HG03575 (cell line): ENCODE results near the gene PDSS2.
"Not testable (repeated sequence)": the region's sequence is repeated elsewhere in the genome, so short reads cannot be mapped to it uniquely, and the experiment has no call there.

ENCODE experiments used
- ATAC-seq: cut with Tn5 transposase; IDR thresholded peaks from one replicate; pipeline ENCODE4 v1.9.1; 2021; ENCODE audit not compliant: unreplicated experiment, insufficient number of reproducible peaks, low FRiP score; ENCODE audit errors: extremely low read depth

Gene PDSS2

GRCh38 chr6:107340881-107341280 is 118.5 kb downstream of the PDSS2 start:
- no peak for ATAC-seq

GRCh38 chr6:107337191-107337741 is 122.1 kb downstream of the PDSS2 start:
- no peak for ATAC-seq

GRCh38 chr6:107334026-107334425 is 125.3 kb downstream of the PDSS2 start:
- no peak for ATAC-seq

GRCh38 chr6:107333491-107333890 is 125.9 kb downstream of the PDSS2 start:
- ATAC-seq: no peak

GRCh38 chr6:107331409-107332386 is 127.7 kb downstream of the PDSS2 start:
- no peak for ATAC-seq

- ATAC-seq: peak; percentile 92
These were observed 129.2 kb downstream of the PDSS2 start for GRCh38 chr6:107330168-107330567.

GRCh38 chr6:107329063-107329860 is 130.1 kb downstream of the PDSS2 start:
- no peak for ATAC-seq

- no peak for ATAC-seq
These were observed 131.3 kb downstream of the PDSS2 start for GRCh38 chr6:107328081-107328480.

- ATAC-seq: no peak
These were observed 136.1 kb downstream of the PDSS2 start for GRCh38 chr6:107323133-107323785.

- no peak for ATAC-seq
These were observed 137.6 kb downstream of the PDSS2 start for GRCh38 chr6:107321793-107322192.

- ATAC-seq: no peak
These were observed 139.3 kb downstream of the PDSS2 start for GRCh38 chr6:107319906-107320530.

- no peak for ATAC-seq
These were observed 141.1 kb downstream of the PDSS2 start for GRCh38 chr6:107318100-107318736.

- no peak for ATAC-seq
These were observed 144.2 kb downstream of the PDSS2 start for GRCh38 chr6:107315114-107315513.

GRCh38 chr6:107314531-107314939 is 144.8 kb downstream of the PDSS2 start:
- ATAC-seq: no peak

GRCh38 chr6:107313776-107314175 is 145.6 kb downstream of the PDSS2 start:
- no peak for ATAC-seq

- no peak for ATAC-seq
These were observed 149.0 kb downstream of the PDSS2 start for GRCh38 chr6:107310362-107310761.

GRCh38 chr6:107308677-107309076 is 150.7 kb downstream of the PDSS2 start:
- no peak for ATAC-seq

- ATAC-seq: not testable (repeated sequence)
These were observed 153.4 kb downstream of the PDSS2 start for GRCh38 chr6:107305994-107306393.
